Lung (tissue), 12 donors: ENCODE data around the gene LRRN4CL. TPM values are rescaled to one million over a fixed set of nuclear protein-coding genes. Genes with fewer than 3 reads are reported as not detected.
"Not testable (repeated sequence)": the region's sequence is repeated elsewhere in the genome, so short reads cannot be mapped to it uniquely, and the experiment has no call there.

Experiments
- ATAC-seq: fragments of 200-7000 bp; cut with Tn5 transposase; one replicate; pipeline ENCODE4 v1.9.1; 2020; ENCODE audit warnings: moderate number of reproducible peaks; ENCODE audit not compliant: insufficient read depth, low FRiP score
- DNase-seq, 3 donors: peaks; one replicate each; pipeline ENCODE4 v3.0.0-alpha.2; 2013 to 2017
- H3K27ac ChIP-seq, 2 donors: one replicate each; pipeline ENCODE4 v1.5.1; 2013; ENCODE audit warnings: mild to moderate bottlenecking in 2 of 2, moderate library complexity in 2 of 2, control low read depth in 1 of 2, inconsistent platforms in 1 of 2, low read depth in 1 of 2, low read length in 1 of 2
- H3K27me3 ChIP-seq, 3 donors: one replicate each; pipeline ENCODE4 v1.5.1; 2013; ENCODE audit warnings: low read length in 2 of 3; ENCODE audit not compliant: control insufficient read depth in 3 of 3, insufficient read depth in 3 of 3
- H3K36me3 ChIP-seq, 4 donors: one replicate each; pipeline ENCODE4 v1.5.1; 2013; ENCODE audit warnings: low read length in 4 of 4, mild to moderate bottlenecking in 1 of 4, moderate library complexity in 1 of 4; ENCODE audit not compliant: control insufficient read depth in 4 of 4, insufficient read depth in 4 of 4
- H3K4me1 ChIP-seq, 5 donors: one replicate each; pipeline ENCODE4 v1.5.1; 2013; ENCODE audit warnings: low read length in 5 of 5, mild to moderate bottlenecking in 2 of 5, moderate library complexity in 1 of 5; ENCODE audit not compliant: control insufficient read depth in 5 of 5, insufficient read depth in 5 of 5
- H3K4me3 ChIP-seq: one replicate; pipeline ENCODE4 v1.5.1; 2013; ENCODE audit warnings: mild to moderate bottlenecking, control low read depth, moderate library complexity
- H3K9ac ChIP-seq, 2 donors: one replicate each; pipeline ENCODE4 v1.5.1; 2013; ENCODE audit warnings: low read length in 2 of 2, control low read depth in 1 of 2; ENCODE audit not compliant: insufficient read depth in 1 of 2
- H3K9me3 ChIP-seq, 4 donors: one replicate each; pipeline ENCODE4 v1.5.1; 2013; ENCODE audit warnings: low read length in 3 of 4, mild to moderate bottlenecking in 1 of 4, moderate library complexity in 1 of 4; ENCODE audit not compliant: control insufficient read depth in 4 of 4, insufficient read depth in 3 of 4
- WGBS, 2 donors: extraction: QIAGEN DNeasy Blood & Tissue Kit; methylation state at CpG; one replicate each; pipeline ENCODE4 v1.1.7; 2013; 5-methylcytosine and 5-hydroxymethylcytosine counted together
- polyA plus RNA-seq, 2 donors: library from polyadenylated mRNA; stranded (reverse); fragments of 200-250 nt; gene quantifications; one replicate each; pipeline ENCODE4 v1.2.1, GENCODE V29; 2013
- total RNA-seq, 2 donors: library from RNA; depleted of rRNA in 1 of 2; stranded (reverse); fragments of >200 nt in 1 of 2; gene quantifications; one replicate each; pipeline ENCODE4 v1.2.1, GENCODE V29; 2014 to 2021
- TF ChIP-seq, protein P1 (sequence below): IDR thresholded peaks from 2 replicates; pipeline ENCODE4 v1.5.1; 2012; ENCODE audit warnings: mild to moderate bottlenecking; ENCODE audit errors: control extremely low read depth, extremely low read depth
- donor health status: control.
- donor health status: control.
- donor health status: Bipolar disorder and iron deficiency.
- donor health status: healthy.
- donor health status: DM: yes; HTN: yes; CAD: no.

LRRN4CL gene
- total and polyA plus RNA-seq, 4 donors: 0.46 to 2.6 (median 1.2) TPM

- Histone ChIP-seq H3K9ac (no peak overlapping the region), H3K9me3 (no peaks in the 10 kb centered on the region), H3K4me1 (peaks cover 0 to 16% (median 7%) of the 10 kb centered on the region in 5 donors), H3K27me3 (no peaks in the 10 kb centered on the region), H3K27ac (no peak overlapping the region), H3K4me3 (no peak overlapping the region), H3K36me3 (peaks cover 2 to 18% (median 7%) of the 10 kb centered on the region in 4 donors)
- ATAC-seq (no peak), DNase-seq (no peak)
- WGBS, 2 donors: 89 to 94% methylated on average over 6 of the region's 6 CpGs
- TF ChIP-seq, protein P1, sequence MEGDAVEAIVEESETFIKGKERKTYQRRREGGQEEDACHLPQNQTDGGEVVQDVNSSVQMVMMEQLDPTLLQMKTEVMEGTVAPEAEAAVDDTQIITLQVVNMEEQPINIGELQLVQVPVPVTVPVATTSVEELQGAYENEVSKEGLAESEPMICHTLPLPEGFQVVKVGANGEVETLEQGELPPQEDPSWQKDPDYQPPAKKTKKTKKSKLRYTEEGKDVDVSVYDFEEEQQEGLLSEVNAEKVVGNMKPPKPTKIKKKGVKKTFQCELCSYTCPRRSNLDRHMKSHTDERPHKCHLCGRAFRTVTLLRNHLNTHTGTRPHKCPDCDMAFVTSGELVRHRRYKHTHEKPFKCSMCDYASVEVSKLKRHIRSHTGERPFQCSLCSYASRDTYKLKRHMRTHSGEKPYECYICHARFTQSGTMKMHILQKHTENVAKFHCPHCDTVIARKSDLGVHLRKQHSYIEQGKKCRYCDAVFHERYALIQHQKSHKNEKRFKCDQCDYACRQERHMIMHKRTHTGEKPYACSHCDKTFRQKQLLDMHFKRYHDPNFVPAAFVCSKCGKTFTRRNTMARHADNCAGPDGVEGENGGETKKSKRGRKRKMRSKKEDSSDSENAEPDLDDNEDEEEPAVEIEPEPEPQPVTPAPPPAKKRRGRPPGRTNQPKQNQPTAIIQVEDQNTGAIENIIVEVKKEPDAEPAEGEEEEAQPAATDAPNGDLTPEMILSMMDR: no peak
Observed at GRCh38 chr11:62677156-62677555, 12.2 kb downstream of the LRRN4CL start.

DNA sequence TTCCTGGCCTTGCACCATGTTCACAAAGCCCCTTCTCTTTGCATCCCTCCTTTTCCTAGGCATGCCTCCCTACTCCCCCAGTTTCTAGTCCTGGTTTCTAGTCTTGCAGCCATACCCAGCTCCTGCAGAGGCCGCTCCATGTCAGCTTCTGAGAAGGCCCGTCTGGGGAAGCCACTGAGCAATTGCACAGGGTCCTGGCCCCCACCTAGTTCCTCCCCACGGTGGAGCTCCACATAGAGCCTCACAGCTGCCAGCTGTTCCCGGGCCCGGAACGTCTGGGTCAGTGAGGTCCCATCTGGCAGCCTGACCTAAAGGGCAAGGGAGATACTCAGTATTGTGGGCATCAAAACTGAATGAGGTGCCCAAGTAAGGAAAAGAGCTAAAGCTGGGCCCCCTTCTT, 12.6 kb downstream of the LRRN4CL start:
- Histone ChIP-seq H3K9ac (no peak overlapping the region), H3K36me3 (peaks cover 2 to 18% (median 7%) of the 10 kb centered on the region in 4 donors), H3K27ac (peak overlapping the region in 1 of 2 donors; percentile 41), H3K4me3 (no peak overlapping the region), H3K4me1 (peaks cover 0 to 16% (median 7%) of the 10 kb centered on the region in 5 donors), H3K27me3 (no peaks in the 10 kb centered on the region), H3K9me3 (no peaks in the 10 kb centered on the region)
- TF ChIP-seq, protein P1: no peak
- DNase-seq (no peak), ATAC-seq (no peak)
- WGBS, 2 donors: 54 to 61% methylated on average over 6 of the region's 6 CpGs

- not testable (repeated sequence) for H3K9me3 ChIP-seq, H3K27ac ChIP-seq, H3K9ac ChIP-seq, H3K4me3 ChIP-seq, DNase-seq, H3K27me3 ChIP-seq, ATAC-seq
- Histone ChIP-seq H3K4me1 (peaks cover 7 to 16% (median 7%) of the 10 kb centered on the region in 5 donors), H3K36me3 (peaks cover 2 to 18% (median 7%) of the 10 kb centered on the region in 4 donors)
- WGBS, 2 donors: 94 to 96% methylated on average over 10 of the region's 10 CpGs
Observed at GRCh38 chr11:62675415-62675814, 13.9 kb downstream of the LRRN4CL start.

DNA sequence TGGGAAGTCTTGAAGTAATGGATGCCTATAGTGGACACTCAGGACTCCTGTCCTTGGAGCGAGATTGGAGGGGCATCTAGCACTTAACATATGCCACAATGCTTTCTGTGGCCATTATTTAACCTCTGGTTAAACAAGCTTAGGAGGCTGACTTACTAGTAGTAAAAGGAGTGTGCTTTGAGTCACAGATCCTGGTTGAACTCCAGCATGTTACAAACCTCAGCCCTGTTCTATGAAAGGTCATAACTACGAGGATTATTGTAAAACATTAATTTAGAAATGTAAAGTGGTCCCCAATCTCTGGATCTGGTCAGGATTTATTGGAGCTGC, 16.2 kb downstream of the LRRN4CL start:
- Histone ChIP-seq H3K9me3 (no peaks in the 10 kb centered on the region), H3K4me1 (peaks cover 5 to 14% (median 7%) of the 10 kb centered on the region in 5 donors), H3K9ac (no peak overlapping the region), H3K4me3 (no peak overlapping the region), H3K36me3 (peaks cover 0 to 19% (median 8%) of the 10 kb centered on the region in 4 donors), H3K27ac (no peak overlapping the region), H3K27me3 (no peaks in the 10 kb centered on the region)
- DNase-seq (no peak), ATAC-seq (no peak)
- WGBS, 2 donors: 90 to 96% methylated on average over 2 of the region's 2 CpGs
- TF ChIP-seq, protein P1: no peak
